Measurements from ENCODE around the gene STRA8.

DNA sequence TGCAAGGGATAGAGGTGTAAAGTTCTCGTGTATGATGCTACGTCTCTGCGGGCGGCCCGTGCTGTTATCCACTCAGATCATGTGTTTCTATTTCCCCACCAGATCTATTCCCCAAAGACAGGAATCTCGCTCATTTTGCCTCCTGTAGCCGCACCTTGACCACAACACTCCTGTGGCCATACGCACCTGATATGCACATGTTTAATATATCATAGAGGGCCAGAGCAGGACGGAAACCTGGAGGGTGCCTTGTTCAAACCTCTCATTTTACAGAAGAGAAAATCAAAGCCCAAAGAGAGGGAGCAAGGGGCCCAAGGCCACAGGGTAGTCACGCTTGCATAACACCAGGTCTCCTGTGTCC, 37.6 kb downstream of the STRA8 start:
- TF ChIP-seq POLR2A (IDR thresholded peaks at IDR 0.05) (no peak), POLR2AphosphoS5 (IDR thresholded peaks at IDR 0.05; ENCODE audit: insufficient read depth in 1 of 2, low read depth in 1 of 2) (no peak)
- TF ChIP-seq, protein P1, sequence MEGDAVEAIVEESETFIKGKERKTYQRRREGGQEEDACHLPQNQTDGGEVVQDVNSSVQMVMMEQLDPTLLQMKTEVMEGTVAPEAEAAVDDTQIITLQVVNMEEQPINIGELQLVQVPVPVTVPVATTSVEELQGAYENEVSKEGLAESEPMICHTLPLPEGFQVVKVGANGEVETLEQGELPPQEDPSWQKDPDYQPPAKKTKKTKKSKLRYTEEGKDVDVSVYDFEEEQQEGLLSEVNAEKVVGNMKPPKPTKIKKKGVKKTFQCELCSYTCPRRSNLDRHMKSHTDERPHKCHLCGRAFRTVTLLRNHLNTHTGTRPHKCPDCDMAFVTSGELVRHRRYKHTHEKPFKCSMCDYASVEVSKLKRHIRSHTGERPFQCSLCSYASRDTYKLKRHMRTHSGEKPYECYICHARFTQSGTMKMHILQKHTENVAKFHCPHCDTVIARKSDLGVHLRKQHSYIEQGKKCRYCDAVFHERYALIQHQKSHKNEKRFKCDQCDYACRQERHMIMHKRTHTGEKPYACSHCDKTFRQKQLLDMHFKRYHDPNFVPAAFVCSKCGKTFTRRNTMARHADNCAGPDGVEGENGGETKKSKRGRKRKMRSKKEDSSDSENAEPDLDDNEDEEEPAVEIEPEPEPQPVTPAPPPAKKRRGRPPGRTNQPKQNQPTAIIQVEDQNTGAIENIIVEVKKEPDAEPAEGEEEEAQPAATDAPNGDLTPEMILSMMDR (IDR thresholded peaks at IDR 0.05), result no peak

Measured in vagina (tissue), 2 donors.